HCT116 (cell line): ENCODE results near the gene DLG2. TPM values are rescaled to one million over a fixed set of nuclear protein-coding genes. Genes with fewer than 3 reads are reported as not detected.

Source experiments
- ATAC-seq: fragments of 200-7000 bp; cut with Tn5 transposase; 2 replicates; pipeline ENCODE4 v1.9.1; 2020; ENCODE audit warnings: mild to moderate bottlenecking, moderate library complexity
- BruUV-seq: library from RNA; stranded (reverse); fragments of 400-500 nt; replicated peaks from 2 replicates; lab custom pipeline; 2021; lab: Mats Ljungman, UMichigan
- CTCF ChIA-PET: fragments of 300-600 bp; sonication (Branson Sonifier 250); formaldehyde crosslinking; loops from one replicate; lab custom pipeline; 2021; ENCODE audit warnings: antibody characterized with exemption; lab: Charles Lee
- POLR2A ChIA-PET: fragments of 300-600, 350-600 bp; sonication (Branson Sonifier 250); formaldehyde crosslinking; loops from one replicate; lab custom pipeline; 2021; ENCODE audit warnings: antibody characterized with exemption; lab: Charles Lee
- RAD21 ChIA-PET, 2 experiments: fragments of 300-600 bp; sonication (Branson Sonifier 250); formaldehyde crosslinking; loops; one replicate each; lab custom pipeline; 2023; ENCODE audit warnings: low total read pairs in 2 of 2; ENCODE audit not compliant: uncharacterized antibody in 2 of 2, unreplicated experiment in 2 of 2, low non-redundant PET in 1 of 2; lab: Charles Lee
- DNase-seq: peaks from one replicate; pipeline ENCODE4 v3.0.0-alpha.2; 2010; ENCODE audit warnings: low read depth, low spot score
- H2AFZ ChIP-seq: fragments of 200-600 bp; shearing (Covaris generic), sonication (generic); 2 replicates; pipeline ENCODE4 v1.6.1; 2017; ENCODE audit warnings: low read depth, mixed run types, mixed read lengths, antibody characterized with exemption, low read length; ENCODE audit not compliant: poor library complexity, severe bottlenecking
- H3K27ac ChIP-seq: 2 replicates; pipeline ENCODE4 v1.5.1; 2012; ENCODE audit warnings: low read depth, low read length
- H3K27me3 ChIP-seq: fragments of 200-600 bp; sonication (generic); 2 replicates; pipeline ENCODE4 v1.6.1; 2016; ENCODE audit warnings: mixed run types, low read length, mixed read lengths; ENCODE audit not compliant: insufficient read depth
- H3K36me3 ChIP-seq, 2 experiments: fragments of 200-500 bp in 1 of 2; fragments of 200-600 bp in 1 of 2; sonication (Bioruptor generic) in 1 of 2; sonication (generic) in 1 of 2; 2 replicates each; pipeline versions ENCODE4 v1.5.1 to v1.6.1; 2014 to 2016; ENCODE audit warnings: low read length in 2 of 2, inconsistent platforms in 1 of 2, mixed read lengths in 1 of 2, mixed run types in 1 of 2; ENCODE audit not compliant: insufficient read depth in 2 of 2, control insufficient read depth in 1 of 2
- H3K4me1 ChIP-seq, 2 experiments: fragments of 200-600 bp in 1 of 2; sonication (generic) in 1 of 2; 2 replicates each; pipeline versions ENCODE4 v1.5.1 to v1.6.1; 2012 to 2017; ENCODE audit warnings: low read length in 2 of 2, inconsistent platforms in 1 of 2, mild to moderate bottlenecking in 1 of 2, mixed read lengths in 1 of 2, mixed run types in 1 of 2, moderate library complexity in 1 of 2; ENCODE audit not compliant: insufficient read depth in 2 of 2, control insufficient read depth in 1 of 2
- H3K4me2 ChIP-seq: fragments of 200-600 bp; sonication (generic); 2 replicates; pipeline ENCODE4 v1.6.1; 2017; ENCODE audit warnings: mixed run types, low read length, mixed read lengths
- H3K4me3 ChIP-seq, 2 experiments: fragments of 200-600 bp in 1 of 2; sonication (generic) in 1 of 2; replicated peaks in 1 of 2; 2 replicates each; pipeline ENCODE4 v1.5.1; 2011 to 2016; ENCODE audit warnings: low read length in 2 of 2, control low read depth in 1 of 2, low read depth in 1 of 2, mild to moderate bottlenecking in 1 of 2, mixed read lengths in 1 of 2, mixed run types in 1 of 2
- H3K79me2 ChIP-seq: fragments of 200-600 bp; sonication (generic); 2 replicates; pipeline ENCODE4 v1.6.1; 2017; ENCODE audit warnings: mild to moderate bottlenecking, mixed run types, low read length, moderate library complexity, mixed read lengths; ENCODE audit not compliant: insufficient read depth
- H3K9ac ChIP-seq: fragments of 200-600 bp; sonication (generic); 2 replicates; pipeline ENCODE4 v1.6.1; 2016; ENCODE audit warnings: low read length, mixed read lengths
- H3K9me2 ChIP-seq: fragments of 200-600 bp; sonication (generic), shearing (Covaris generic); 2 replicates; pipeline ENCODE4 v1.6.1; 2017; ENCODE audit warnings: mixed run types, mild to moderate bottlenecking, moderate library complexity; ENCODE audit not compliant: insufficient read depth
- H3K9me3 ChIP-seq, 2 experiments: fragments of 200-500 bp in 1 of 2; fragments of 200-600 bp in 1 of 2; sonication (Bioruptor generic) in 1 of 2; sonication (generic) in 1 of 2; 2 replicates each; pipeline ENCODE4 v1.6.1; 2014 to 2017; ENCODE audit warnings: low read length in 2 of 2, mixed read lengths in 2 of 2, inconsistent platforms in 1 of 2, low read depth in 1 of 2, mild to moderate bottlenecking in 1 of 2, mixed run types in 1 of 2, moderate library complexity in 1 of 2; ENCODE audit not compliant: control insufficient read depth in 1 of 2, insufficient read depth in 1 of 2
- H4K20me1 ChIP-seq: fragments of 200-600 bp; sonication (generic), shearing (Covaris generic); 2 replicates; pipeline ENCODE4 v1.6.1; 2017; ENCODE audit warnings: mixed run types, mild to moderate bottlenecking, moderate library complexity; ENCODE audit not compliant: insufficient read depth
- CEBPB ChIP-seq: IDR thresholded peaks from 2 replicates; pipeline ENCODE4 v1.6.1; 2012; ENCODE audit warnings: low read depth
- CTCF ChIP-seq, 3 experiments: fragments of 200-600 bp in 1 of 3; sonication (generic) in 1 of 3; IDR thresholded peaks in 2 of 3; conservative IDR thresholded peaks in 1 of 3; 2 replicates each; pipeline ENCODE4 v1.5.1; 2012 to 2017; ENCODE audit warnings: low read depth in 2 of 3, low read length in 2 of 3, antibody characterized with exemption in 1 of 3, borderline replicate concordance in 1 of 3, control low read depth in 1 of 3, mild to moderate bottlenecking in 1 of 3, mixed read lengths in 1 of 3, mixed run types in 1 of 3, moderate library complexity in 1 of 3; ENCODE audit not compliant: insufficient read depth in 1 of 3
- EZH2 ChIP-seq: fragments of 200-600 bp; sonication (generic); IDR thresholded peaks from 2 replicates; pipeline ENCODE4 v1.6.1; 2017; ENCODE audit warnings: antibody characterized with exemption, mixed run types
- POLR2AphosphoS5 ChIP-seq: IDR thresholded peaks from 2 replicates; pipeline ENCODE4 v1.6.1; 2011; ENCODE audit warnings: mild to moderate bottlenecking, low read depth, low read length, moderate library complexity
- RAD21 ChIP-seq: IDR thresholded peaks from 2 replicates; pipeline ENCODE4 v1.6.1; 2012; ENCODE audit warnings: low read depth, mild to moderate bottlenecking
- SIN3A ChIP-seq: IDR thresholded peaks from 2 replicates; pipeline ENCODE4 v1.6.1; 2012; ENCODE audit warnings: low read depth
- ZNF274 ChIP-seq: fragments of 200-500 bp; sonication (Bioruptor generic); IDR thresholded peaks from 2 replicates; pipeline ENCODE4 v1.6.1; 2014; ENCODE audit warnings: mild to moderate bottlenecking, low read depth, low read length, inconsistent platforms
- intact Hi-C: fragments of 100-400 bp; cut with micrococcal nuclease; formaldehyde crosslinking; loops from 2 replicates; pipeline ENCODE4 v1.10.0; 2022
- total RNA-seq: library from RNA; stranded (reverse); gene quantifications from one replicate; pipeline ENCODE4 v1.2.1, GENCODE V29; 2021; ENCODE audit not compliant: unreplicated experiment

The DLG2 gene
- total RNA-seq, 1 experiment from 2014 or later: 2.4 TPM

- H2AFZ ChIP-seq: no peak overlapping the region
- CTCF ChIA-PET: interaction anchor here (0.8 to 2.3 kb wide), 5 partner anchors 9 to 857 kb away, joined by 3 to 22 read pairs (median 3); no protein-coding TSS in a partner anchor
These were observed 1903.1 kb downstream of the DLG2 start for GRCh38 chr11:83723999-83724398.

More at GRCh38 chr11:83723999-83724398, 1903.1 kb downstream of the DLG2 start:
- ATAC-seq: no peak
- no TSS peak for BruUV-seq
- TF ChIP-seq SIN3A (no peak), EZH2 (no peak), RAD21 (peak; percentile 59), CTCF (IDR thresholded peaks at IDR 0.05 in 2 of 3, conservative IDR thresholded peaks at IDR 0.05 in 1 of 3; ENCODE audit: borderline replicate concordance in 1 of 3, insufficient read depth in 1 of 3, low read depth in 2 of 3, low read length in 2 of 3) (peak; percentile 26 to 37 (median 36); a peak in 4 of 6 replicates), CEBPB (no peak), ZNF274 (no peak), POLR2AphosphoS5 (no peak)
- peak; percentile 23 for DNase-seq
- Histone ChIP-seq H3K9ac (no peak overlapping the region), H4K20me1 (no peaks in the 10 kb centered on the region), H3K27me3 (peaks cover 49% of the 10 kb centered on the region), H3K36me3 (no peaks in the 10 kb centered on the region), H3K9me3 (no peaks in the 10 kb centered on the region), H3K27ac (no peak overlapping the region), H3K4me3 (no peak overlapping the region), H3K9me2 (no peaks in the 10 kb centered on the region), H3K79me2 (no peaks in the 10 kb centered on the region), H3K4me2 (no peak overlapping the region), H3K4me1 (no peaks in the 10 kb centered on the region)
- RAD21 ChIA-PET: interaction anchor here in 1 of 2 experiments (1.0 kb wide), 1 partner anchor 431 kb away, joined by 3 read pairs; no protein-coding TSS in a partner anchor
- intact Hi-C loops: loop anchor here (2.0 to 5.0 kb wide), 2 partner anchors 431 to 817 kb away; no protein-coding TSS in a partner anchor
- POLR2A ChIA-PET: no interaction called here
